ENCODE measurements around the gene SCML1.

DNA sequence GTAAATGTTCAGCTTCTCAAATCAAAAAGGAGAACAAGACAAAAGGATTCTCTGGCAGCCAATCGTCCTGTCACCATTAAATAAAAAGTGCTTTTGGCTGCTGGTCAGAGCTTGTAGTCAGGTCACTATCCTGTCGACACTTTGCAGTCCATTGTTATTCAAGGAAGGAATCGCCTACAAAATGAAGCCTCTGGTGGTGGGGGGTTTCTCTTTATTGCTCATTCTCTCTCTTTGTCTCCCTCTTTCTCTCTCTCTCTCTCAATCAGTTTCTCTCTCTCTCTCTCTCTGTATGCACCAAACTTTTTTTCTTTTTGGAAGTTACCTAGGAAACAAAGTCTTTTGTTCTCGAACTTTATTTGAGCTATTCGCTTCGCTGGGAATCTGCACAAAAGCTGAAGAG, 17.6 kb upstream of the SCML1 start:
- TF ChIP-seq CTCF (IDR thresholded peaks at IDR 0.05) (no peak), POLR2A (IDR thresholded peaks at IDR 0.05) (no peak)

Data from upper lobe of left lung (tissue), 4 donors.